Stimulated activated CD8-positive, alpha-beta memory T cell treated with anti-CD3 and anti-CD28 coated beads, Interleukin-4, amount 100 ng/mL, for 4 hours (primary cell): Measurements from ENCODE around the gene KIAA0753.
"Not testable (repeated sequence)": the region's sequence is repeated elsewhere in the genome, so short reads cannot be mapped to it uniquely, and the experiment has no call there.

ENCODE experiments used
- DNase-seq, 2 donors: peaks; one replicate each; pipeline ENCODE4 v3.0.0-alpha.2; 2020; ENCODE audit warnings: low read depth in 2 of 2, low spot score in 1 of 2

Gene KIAA0753

DNA sequence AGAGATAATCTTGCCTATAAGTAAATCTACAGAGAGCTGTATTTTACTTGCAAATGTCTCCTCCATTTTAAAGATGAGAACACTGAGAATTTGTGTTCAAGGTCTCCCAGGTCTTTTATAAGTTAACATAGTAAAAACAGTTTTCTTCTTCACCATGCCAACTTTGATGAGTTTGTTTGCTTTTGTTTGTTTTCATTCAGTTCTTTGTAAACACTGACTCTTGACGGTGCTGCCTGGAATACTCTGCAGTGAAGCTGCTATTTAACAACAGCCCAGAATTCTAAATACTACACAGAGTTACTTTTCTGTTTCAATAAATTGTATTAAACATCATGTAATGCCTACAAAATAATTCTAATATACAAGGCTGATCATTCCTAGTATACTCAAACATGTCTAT, 42.8 kb downstream of the KIAA0753 start:
- no peak for DNase-seq

DNA sequence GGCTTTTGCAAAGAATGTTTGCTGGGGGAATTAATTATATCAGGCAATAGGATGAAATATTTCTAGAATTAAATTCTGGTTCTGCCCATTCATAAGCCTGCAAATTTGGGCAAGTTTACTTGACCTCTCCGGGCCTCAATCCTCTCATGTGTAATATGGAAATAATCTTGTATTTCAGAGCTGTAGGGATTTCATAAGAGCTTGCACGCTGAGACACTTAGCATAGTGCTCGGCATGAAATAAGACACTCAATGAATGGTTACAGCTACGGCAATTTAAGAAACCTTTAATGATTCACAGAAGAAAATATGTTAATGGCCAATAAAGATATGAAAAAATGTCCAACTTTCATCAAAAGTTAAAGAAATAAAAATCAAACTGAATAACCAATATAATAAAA, 43.6 kb downstream of the KIAA0753 start:
- no peak for DNase-seq

DNA sequence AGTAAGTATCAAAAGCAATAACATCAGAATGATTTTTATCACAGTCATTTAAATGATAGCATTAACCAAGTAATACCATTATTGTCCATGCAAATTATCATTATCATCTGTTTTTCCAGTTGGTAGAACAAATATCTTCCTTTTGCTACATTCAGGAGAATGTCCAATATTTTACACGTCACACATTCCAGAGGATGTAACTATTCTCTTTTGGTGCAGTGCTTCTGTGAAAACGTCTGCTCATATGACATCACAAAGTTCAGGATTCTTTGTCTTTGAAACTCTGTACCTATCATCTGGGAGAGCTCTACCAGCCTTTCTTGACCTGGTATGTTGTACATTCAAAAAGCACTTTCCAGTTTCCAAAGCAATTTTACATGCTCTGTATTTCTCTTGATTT, 44.0 kb downstream of the KIAA0753 start:
- DNase-seq: no peak

DNA sequence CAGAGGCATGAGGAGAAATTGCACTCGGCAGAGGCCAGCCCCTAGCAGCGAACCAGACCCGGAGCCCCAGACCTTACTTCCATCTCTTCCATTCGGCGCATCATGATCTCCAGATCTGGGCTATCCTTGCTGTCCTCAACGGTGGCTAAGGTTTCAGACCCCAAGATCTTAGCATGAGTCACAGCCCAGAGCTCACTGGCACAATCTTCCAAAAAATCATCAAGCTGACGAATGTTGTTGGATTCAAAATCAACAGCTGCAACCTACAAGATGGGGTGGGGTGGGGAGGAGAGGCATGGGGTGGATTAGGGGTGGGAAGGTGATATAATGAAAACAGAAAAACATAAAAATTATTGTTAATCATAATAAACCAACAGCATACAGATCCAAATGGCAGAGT, 44.4 kb downstream of the KIAA0753 start:
- no peak for DNase-seq

DNA sequence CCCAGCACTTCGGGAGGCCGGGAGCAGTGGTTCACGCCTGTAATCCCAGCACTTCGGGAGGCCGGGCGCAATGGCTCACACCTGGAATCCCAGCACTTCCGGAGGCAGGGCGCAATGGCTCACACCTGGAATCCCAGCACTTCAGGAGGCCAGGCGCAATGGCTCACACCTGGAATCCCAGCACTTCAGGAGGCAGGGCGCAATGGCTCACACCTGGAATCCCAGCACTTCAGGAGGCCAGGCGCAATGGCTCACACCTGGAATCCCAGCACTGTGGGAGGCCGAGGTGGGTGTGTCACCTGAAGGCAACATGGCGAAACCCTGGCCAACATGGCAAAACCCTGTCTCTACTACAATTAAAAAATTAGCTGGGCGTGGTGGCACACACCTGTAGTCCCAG, 47.1 kb downstream of the KIAA0753 start:
- DNase-seq: not testable (repeated sequence)

DNA sequence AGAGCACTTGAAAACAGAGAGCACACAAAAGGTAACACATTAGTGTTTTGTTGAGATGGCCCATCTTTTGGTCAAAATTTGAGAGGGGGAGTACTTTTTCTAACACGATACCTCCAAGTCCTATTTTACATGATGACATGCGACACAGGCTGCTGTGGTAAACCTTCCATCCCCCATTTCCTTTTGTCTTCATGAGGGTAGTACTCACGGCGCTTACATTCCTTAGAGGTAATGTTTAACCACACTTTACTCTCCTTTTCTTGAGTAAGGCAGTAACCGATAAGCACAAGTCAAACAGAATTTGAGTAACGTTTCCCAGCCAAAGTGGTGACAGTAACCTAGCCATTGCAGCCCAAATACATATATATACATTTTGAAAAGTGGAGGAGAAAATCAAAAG, 48.3 kb downstream of the KIAA0753 start:
- DNase-seq: no peak

DNA sequence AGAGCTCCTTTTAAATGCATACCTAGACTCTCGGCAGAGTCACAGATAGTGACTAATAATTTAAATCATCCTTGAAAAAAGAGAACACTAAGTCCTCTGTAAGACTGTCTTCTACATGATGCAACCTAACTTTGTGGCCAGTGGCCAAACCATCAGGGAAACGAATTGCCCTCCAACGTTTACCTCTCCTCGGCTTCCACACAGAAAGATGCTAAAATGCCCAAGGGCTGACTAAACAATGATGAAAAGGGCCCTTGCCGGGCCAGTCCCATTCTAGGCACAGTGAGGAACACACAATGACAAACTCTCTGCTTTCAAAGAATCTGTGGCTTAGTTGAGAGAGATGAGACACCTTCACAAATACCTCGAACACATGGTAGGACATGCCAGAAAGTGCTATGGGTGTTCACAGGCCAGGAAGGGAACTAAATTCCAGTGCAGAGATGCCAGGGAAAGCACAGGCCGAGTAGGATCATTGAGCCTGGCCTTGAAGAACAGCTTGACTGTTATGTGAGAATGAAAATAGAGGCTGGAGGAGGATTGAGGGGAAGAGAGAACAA, 48.8 kb downstream of the KIAA0753 start:
- DNase-seq: no peak

DNA sequence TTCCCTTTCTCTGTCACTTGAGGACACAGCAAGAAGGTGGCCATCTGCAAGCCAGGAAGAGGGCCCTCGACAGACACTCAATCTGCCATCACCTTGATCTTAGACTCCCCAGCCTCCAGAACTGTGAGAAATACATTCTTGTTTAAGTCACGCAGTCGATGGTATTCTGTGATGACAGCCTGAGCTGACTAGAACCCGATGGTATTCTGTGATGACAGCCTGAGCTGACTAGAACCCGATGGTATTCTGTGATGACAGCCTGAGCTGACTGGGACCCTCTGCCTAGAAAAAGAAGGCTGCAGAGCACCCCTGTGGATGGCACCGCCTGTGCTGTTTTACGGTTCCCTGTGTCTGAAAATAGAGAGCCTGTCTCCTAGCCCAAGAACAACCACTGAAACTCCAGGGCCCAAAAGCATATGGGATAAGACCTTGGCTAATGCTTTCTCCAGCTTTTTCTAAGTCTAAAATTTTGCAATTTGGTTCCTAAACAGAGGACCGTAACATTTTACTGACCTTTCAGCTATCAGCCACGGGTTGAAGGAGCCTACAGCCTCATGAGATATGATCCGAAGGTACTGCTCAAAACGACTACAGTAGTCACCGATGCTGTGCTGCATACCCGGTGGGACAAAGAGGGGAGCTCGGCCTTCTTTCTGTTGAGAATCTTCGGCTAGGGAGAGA, 51.1 kb downstream of the KIAA0753 start:
- DNase-seq: no peak

DNA sequence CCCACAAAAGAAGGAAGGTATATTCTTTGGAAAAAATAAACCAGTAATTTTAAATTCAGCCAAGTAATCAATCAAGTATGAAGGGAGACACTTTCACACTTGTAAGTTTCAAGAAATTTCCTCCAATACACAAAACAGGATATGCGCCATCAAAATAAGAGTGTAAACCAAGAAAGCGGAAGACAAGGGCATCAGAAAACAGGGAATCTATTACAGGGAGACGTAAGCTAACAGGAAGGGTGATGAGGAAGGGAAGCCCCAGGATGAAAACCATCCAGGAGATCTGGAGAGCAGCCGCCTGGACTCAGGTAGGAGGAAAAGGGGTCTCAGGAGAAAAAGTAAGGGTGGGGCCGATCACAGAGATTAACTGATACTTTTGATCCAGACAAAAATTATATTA, 52.3 kb downstream of the KIAA0753 start:
- no peak for DNase-seq

DNA sequence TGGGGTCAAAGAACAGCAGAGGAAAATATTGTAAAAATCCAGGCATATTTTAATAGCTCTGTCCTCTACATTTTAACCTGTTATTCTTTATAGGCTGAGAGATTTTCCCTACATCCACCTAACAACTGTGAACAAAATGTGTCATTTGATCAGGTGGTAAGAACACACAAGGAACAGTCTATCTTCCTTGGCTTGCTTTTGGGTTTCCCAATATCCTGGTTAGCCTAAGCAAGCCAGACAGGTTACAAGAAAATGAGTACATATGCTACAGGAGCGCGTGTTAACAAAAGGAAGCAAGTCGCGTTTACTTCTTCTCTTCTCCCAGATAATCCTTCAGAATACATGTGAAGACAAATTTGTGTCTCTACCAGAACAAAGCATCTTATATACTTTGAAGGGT, 53.2 kb downstream of the KIAA0753 start:
- no peak for DNase-seq

DNA sequence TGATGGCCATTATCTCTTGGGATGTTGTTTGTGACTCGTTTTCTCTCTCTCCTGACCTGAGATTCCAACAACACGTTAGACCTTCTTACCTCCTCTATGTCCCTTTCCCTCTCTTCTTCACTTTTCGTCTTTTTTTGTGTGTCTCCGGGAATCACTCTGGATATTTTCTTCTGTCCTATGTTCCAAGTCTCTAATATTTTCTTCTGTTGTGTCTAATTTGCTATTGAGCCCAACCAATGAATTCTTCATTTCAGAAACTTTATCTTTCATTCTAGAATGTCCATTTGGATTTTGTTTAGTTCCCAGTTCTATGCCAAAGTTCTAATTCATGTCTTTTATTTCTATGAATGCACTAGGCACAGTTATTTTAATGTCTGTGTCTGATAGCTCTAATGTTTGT, 57.1 kb downstream of the KIAA0753 start:
- DNase-seq: no peak

DNA sequence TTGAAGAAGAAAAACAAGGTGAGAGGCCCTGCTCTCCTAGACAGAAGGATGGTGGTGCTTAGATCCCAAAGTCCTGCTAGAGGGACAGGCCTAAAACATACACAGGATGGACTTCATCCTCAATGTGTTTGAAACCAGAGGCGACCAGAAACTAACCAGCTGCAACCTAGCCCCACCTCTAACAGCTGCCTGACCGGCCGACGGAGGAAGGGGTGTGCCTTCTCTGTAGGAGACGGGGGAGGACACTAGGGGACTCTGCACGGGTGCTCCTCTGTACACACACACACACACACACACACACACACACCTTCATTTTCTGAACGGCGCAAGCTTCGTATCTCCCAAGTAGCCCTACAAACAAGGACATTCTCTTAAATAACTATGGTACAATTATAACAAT, 59.9 kb downstream of the KIAA0753 start:
- no peak for DNase-seq

DNA sequence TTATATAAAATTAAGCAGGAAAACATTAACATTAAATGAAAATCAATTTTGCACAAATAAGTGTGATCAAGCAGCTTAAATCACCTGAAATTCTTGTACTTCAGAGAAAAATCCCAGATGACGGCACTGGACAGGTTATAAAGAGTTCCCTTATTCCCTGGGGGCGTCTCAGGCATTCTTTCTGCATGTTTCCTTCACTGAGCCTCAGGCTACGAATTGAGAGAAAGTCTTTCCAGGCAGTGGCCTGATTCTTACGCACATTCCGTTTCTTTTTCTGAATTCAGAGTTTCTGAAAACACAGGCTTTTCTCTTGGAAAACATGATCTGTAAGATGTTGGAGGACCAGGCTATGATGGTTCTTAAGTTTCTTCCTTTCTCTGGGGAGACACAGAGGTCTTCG, 62.0 kb downstream of the KIAA0753 start:
- no peak for DNase-seq

DNA sequence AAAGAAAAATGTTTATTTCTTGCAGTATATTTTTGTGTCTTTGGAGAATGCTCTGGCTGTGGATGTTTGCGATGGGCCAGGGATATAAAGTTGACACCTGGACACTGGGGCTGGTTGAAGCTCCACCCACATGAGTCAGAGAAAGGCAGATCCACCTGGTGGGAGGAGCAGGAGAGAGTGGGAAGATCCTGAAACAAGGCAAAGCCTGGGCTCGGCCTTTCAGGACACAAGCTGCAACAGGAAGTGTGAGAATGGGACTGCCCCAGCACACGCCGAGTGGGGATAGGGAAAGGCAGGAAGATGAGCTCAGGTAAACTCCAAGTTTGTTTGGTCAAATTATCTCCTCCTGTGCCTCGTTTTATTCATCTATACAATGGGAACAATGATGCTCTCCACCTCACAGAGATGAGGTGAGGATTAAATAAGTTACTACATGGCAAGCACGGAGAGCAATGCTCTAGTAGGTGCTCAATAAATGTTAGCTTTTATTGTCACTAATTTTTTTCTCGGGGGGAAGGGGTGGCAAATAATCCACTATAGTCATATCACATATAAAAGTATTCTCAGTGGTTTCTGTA, 62.7 kb downstream of the KIAA0753 start:
- no peak for DNase-seq

DNA sequence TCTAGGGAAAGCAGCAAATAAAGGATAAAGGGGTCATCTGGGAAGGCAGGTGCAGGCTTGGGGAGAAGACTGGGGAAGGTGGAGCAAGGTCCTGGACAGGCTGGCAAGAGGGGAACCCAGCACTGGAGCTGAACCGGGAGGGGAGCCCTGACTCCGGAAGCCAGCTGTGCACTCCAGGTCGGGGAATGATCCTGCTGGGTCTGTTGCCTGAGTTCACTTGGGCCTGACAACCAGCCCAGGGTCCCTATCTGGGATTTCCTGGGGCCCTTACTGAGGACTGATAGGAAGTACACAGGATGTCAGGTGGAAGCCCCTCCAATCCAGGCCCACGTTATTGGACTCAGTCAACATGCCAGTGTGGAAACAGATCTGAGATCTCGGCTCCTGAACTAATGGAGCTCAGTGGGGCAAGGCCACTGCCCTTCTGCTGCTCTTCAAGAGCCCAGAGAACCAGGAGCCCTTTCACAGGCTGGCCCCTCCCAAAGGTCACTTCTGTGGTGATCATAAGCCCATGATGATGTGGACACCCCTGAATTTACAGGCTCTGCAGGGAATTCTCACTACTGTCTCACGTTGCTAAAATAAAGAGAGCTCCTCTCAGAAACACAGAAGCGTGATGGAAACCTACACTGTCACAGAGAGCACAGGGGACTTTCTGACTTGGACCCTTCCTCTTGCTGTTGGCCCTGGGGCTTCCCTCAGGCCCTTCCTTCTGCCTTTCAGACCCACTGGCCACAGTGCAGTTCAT, 64.3 kb downstream of the KIAA0753 start:
- no peak for DNase-seq

DNA sequence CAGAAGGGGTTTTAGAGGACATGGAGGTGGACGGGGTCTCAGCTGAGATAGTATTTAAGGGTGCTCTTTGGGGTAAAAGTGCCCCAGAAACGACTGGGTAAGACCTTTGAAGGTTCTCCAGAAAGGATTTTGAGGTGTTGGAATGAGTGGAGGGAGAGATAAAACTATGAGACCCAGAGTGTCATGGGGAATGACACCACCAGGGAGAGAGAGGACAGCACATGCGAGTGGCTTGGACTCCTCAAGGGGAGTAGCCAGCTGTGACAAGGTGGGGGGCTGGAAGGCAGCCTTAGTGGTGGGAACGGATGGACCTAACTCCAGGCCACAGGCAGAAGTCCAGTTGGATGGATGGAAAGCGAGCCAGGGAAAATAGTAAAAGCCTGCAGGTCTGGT, 64.9 kb downstream of the KIAA0753 start:
- DNase-seq: no peak

DNA sequence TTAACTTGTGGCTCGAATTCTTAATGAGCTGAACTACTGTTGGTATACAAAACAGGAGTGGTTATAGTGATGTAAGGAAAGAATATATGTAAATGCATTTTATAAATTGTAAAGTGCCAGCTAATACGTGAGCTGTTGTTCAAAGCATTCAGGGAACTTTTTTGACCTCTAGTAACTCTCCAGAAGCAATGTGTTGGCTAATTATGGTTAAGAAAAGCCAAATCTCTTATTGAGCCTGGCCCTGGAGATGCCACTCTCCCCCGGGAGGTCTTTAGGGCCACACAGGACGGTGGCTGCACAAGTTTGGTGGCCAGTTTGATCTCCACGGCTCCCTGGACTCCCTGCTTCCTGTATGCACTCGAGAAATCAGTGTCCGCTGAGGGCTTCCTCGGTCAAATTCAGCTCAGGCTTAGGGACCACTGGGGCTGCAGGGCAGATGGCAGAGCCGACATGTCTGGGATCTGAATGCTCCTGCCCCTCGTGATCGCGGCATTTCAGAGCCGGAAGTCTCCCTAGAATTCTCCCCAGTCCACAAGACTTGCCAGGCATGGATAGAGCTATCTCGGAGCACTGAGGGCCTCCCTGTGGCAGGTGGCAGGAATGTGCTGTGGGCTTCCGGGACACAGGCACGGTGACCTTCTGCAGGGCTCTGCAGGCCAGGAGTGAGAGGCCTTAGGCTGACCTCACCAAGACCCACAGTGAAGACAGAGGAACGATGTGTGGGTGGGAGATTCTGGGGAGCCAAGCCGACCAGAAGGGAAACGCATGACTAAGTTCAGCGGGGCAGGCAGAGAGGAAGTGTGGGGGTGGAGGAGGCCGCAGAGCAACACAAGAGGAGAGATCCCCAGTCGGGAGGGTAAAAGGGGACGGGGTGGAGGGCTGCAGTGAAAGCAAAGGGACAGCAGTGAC, 65.6 kb downstream of the KIAA0753 start:
- DNase-seq: peak; percentile 14 to 21

DNA sequence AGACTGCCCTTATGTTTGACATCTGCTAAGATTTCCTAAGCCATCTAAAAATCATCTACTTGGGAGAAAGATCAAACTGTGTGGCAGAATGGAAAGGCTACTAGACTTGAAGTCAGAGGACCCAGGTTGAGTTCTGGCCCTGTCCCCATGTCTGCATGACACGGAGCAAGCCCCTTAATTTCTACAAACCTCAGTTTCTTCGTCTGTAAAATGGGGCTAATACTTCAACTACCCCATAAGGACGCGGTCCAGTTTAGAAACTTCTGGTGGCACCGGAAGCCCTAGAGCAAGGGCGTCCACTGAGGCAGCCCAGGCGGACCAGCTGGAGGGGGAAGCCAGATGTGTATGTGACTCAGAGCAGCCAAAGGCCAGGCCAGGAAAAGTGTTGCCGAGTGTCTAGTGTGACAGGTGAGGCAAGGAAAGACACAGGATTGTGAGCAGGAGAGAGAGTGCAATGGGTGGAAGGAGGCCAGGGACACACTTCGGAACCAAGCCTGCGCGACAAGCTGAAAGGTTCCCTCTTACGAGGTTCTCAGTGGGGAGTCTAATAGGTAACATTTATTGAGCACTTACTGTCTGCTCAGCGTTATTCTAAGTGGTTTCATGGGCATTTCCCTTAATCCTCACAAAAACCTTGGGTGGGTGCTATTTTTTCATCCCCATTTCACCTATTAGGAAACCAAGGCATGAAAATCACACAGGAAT, 66.4 kb downstream of the KIAA0753 start:
- no peak for DNase-seq

DNA sequence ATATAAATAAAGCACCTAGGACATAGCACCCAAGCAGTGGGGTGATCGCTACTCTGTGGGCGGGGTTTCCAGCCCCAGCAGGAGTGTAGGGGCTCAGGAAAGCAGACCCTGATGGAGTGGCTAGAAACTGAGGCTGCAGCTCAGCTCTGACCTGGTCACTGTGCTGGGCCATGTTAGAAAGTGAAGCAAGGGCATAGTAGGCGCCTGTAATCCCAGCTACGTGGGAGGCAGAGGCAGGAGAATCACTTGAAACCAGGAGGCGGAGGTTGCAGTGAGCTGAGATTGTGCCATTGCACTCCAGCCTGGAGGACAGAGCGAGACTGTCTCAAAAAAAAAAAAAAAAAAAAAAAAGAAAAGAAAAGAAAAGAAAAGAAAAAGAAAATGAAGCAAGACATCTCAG, 67.0 kb downstream of the KIAA0753 start:
- not testable (repeated sequence) for DNase-seq

DNA sequence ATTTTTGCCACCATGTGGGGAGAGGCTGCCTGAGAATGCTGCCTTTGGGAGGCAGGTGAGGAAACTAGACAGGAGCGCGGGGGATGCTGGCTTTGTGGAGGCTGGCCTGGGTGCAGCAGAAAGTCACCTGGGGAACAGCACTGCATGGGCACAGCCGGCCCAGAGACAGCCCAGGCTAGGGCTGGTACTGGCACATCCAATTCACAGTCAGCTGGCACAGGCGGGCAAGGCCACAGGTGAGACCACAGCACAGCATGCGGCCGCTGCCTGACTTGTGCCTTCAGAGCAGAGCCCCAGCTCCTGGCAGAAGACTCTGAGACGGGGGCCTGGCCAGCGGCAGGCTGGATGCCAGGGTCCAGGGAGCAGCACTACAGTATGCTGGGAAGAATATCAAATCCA, 67.5 kb downstream of the KIAA0753 start:
- no peak for DNase-seq

DNA sequence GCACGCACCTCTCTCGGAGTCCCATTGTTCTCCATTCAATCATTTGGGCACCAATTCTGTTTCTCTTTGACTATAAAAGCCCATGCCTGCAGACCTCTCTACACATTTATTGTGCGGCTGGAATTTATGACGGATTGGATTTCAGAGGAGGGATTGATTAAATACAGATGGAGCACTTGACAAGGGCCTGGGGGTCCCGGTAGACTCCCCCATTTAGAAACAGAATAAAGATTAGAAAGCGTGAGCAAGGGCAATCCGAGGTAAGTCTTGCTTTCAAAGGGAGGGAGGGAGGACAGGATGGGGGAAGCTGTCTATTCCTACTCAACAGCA, 69.1 kb downstream of the KIAA0753 start:
- DNase-seq: no peak
